Epithelial cell of prostate (primary cell): ENCODE results near the gene RNF212.

Experiments
- DNase-seq: peaks from one replicate; pipeline ENCODE4 v3.0.0-alpha.2; 2011; ENCODE audit warnings: low read depth, low spot score
- H3K27ac ChIP-seq: fragments of 450-650 bp; 2 replicates; pipeline ENCODE4 v1.5.1; 2017; ENCODE audit warnings: mild to moderate bottlenecking

Gene RNF212

DNA sequence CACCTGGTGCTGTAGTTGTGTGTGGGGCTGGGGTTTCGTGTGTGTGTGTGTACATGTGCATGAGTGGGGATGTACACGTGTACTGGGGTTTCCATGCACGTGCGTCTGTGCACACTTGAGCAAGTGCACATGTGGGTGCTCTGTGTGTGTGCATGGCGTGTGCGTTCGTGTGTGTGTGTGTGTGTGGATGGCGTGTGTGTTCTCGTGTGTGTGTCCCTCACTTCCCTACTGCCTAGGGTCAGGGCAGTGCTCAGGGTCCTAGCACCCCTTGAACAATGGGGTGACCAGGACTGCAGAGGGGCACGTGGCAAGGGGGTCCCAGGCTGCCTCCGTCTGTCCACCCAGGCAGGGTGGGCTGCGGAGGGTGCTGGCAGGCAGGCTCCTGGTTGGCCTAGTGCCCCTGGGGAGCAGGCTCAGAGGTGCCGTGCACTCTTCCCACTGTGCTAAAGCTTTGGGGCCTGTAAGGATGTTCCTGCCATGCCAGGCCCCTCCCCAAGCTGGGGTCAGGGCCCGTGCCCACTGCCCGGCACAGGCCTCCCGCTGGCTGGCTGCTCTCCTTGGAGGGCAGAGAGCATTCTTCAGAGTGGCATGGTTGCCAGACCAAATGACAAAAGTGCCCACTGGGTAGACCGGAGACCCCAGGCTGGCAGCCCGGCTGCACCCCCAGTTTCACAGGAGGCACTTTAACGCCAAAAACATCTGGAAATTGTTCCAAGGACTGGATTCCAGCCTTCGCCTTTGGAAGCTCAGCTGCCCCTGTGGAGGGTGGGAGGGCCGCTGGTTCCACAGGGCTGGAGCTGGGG, 72.8 kb downstream of the RNF212 start:
- peak overlapping the region; percentile 31 for H3K27ac ChIP-seq
- no peak for DNase-seq

DNA sequence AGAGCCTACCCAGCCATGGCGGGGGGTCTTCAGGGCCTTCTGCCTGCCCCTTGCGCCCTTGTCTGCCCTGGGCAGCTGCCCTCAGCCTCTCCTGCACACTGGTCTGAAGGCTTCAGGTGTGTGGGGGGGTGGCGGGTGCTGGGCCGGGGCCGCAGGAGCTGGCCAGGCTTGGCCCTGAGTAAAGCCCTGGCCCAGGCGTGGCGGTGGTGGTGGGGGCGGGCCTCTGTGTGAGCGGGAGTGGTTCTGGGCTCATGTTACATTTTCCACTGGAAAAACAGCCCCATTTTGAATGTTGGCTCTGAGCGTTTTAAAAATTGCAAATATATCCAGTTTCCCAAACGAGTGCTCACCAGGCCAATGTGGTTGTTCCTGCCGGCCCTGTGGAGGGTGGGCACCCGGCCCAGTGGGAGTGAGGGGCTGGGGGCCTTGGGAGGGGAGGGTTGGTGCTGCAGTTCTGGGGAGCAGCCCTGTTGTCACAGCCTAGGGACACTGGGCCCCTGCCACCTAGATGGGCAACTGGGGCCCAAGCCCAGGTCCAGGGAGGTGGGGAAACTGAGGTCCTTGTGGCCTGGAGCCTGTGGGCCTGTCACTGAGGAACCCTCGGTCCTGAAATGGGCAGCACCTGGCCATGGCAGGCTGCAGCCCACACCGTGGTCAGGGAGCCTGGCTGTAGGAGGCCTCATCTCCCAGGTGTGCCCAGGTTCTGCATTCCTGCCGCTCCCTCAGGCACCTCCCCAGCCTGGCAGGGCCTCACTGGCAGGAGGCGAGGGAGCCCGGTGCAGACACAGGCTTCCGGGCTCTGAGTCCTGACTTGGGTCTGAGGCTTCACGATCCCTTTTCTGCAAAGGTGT, 73.6 kb downstream of the RNF212 start:
- peak overlapping the region; percentile 31 for H3K27ac ChIP-seq
- no peak for DNase-seq

DNA sequence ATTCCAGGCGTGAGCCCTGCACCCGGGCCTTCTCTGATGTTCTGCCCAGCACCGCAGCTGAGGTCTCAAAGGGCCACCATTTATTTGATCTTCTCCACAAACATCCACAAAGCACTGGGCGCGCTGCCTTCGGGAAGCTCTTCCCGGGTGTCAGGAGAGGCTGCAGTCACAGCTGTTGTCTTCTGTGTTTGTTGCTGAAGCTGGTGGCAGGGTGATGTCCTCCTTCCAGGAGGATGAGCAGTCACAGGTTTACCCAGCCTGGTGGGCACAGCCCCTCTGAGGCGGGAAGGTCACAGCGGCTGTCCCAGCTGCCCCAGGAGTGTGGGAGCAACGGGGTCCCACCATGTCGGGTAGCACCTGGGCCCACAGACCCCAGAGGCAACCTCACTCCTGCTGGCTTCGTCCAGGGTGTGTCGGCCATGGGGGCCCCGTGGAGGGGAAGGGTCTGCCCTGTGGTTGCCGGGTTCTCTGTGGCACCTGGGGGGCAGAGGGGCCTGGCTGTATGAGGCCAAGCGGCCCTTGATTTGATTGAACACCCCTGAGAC, 74.3 kb downstream of the RNF212 start:
- DNase-seq: no peak

GRCh38 chr4:1036976-1037810, 76.2 kb downstream of the RNF212 start:
- DNase-seq: no peak
- no peak overlapping the region for H3K27ac ChIP-seq

More for the DNA sequence above, 74.3 kb downstream of the RNF212 start:
- H3K27ac ChIP-seq: no peak overlapping the region

DNA sequence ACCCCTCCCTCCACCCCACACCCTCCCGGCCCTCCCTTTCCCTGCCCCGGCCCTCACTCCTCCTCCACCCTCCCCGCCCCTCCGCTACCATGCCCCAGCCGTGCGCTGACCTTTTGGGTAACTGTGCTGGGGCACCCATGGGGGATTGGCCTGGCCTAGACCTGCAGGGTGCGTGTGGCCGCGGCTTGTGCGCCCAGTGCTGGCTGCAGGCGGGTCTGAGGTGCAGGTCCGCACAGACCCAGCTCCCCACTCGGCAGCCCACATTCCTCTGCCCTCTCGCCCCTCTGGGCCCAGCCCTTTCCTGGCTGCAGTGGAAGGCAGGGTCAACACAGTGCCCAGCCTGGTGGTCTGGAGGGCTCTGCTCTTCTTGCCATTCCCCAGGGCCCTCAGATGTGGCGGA, 77.3 kb downstream of the RNF212 start:
- DNase-seq: no peak
- H3K27ac ChIP-seq: no peak overlapping the region

DNA sequence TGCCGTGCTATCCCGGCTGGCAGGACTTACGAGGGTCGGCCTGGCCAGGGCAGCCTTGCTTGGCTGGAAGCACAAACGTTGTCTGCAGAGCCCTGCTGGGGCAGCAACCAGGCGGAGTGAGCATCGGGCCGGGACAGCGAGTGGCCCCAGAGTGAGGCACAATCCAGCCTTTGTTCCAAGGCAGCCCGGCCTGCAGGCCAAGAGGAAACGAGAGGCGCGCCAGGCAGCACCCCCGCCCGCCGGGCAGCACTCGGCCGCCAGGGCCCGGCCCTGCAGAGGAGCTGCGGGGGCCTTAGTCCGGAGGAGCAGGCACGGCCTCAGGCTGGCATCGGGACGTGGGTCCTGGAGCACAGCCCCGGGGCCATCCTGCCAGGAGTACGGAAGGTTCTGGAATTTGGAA, 77.9 kb downstream of the RNF212 start:
- no peak overlapping the region for H3K27ac ChIP-seq
- DNase-seq: no peak

- no peak overlapping the region for H3K27ac ChIP-seq
- no peak for DNase-seq
Observed at GRCh38 chr4:1033840-1034551, 79.4 kb downstream of the RNF212 start.

- DNase-seq: no peak
Observed at GRCh38 chr4:1032861-1033260, 80.5 kb downstream of the RNF212 start.

DNA sequence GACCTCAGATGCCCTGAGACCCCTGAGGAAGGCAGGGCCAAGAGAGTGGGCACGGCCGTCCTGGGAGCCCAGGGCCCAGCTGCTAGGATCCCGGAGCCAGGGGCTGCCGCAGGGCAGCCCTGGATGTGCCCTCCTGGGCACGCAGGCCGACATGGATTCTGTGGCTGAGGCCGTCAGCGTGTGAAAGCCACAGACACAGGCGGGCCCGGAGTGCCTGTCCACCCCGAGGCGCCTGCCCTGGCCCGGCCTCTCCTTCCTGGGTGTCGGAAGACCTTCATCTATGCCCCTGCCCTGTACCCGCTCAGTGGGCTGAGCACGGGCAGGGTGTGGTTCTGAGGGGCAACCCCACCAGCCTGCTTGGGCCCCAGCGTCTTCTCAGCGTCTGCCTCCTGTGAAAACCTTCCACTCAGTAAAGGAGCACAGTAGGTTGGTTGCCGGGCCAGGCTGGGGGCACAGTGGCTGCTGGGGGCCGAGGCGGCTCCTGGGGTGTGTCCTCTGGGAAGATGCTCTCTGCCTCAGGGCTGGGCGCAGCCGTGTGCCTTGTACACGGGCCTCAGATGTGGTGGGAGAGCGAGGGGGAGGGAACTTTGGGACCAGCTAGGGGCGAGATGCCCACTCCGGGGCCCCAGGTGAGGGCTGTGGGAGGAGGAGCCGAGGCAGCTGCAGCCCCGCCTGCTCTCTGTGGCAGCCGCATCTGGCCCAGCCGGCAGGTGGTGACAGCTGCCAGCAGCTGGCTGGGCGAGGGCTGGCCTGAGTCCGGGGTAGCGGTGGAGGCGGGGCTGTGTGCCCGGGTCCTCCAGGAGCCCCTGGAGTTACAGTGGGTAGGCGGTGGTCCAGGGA, 81.2 kb downstream of the RNF212 start:
- DNase-seq: no peak

More at GRCh38 chr4:1032861-1033260, 80.5 kb downstream of the RNF212 start:
- H3K27ac ChIP-seq: no peak overlapping the region

DNA sequence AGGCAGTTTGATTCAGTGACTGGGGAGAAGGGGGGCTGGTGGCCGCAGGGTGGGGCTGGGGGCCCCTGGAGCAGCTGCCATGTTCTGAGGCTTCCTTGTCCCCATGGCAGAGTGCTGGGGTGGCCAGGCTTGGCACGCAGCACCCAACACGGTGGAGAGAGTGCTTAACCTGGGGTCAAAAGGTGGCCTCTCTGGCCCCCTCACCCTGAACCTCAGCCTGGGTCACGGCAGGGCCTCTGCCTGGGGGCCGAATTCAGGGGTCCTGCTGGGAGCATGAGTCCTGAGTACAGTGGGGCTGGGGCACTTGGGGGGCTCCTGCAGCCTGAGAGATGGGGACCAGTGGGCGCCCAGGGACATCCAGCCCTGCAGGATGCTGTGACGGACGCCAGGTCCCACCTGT, 82.0 kb downstream of the RNF212 start:
- no peak for DNase-seq

More for the DNA sequence above, 81.2 kb downstream of the RNF212 start:
- H3K27ac ChIP-seq: no peak overlapping the region

DNA sequence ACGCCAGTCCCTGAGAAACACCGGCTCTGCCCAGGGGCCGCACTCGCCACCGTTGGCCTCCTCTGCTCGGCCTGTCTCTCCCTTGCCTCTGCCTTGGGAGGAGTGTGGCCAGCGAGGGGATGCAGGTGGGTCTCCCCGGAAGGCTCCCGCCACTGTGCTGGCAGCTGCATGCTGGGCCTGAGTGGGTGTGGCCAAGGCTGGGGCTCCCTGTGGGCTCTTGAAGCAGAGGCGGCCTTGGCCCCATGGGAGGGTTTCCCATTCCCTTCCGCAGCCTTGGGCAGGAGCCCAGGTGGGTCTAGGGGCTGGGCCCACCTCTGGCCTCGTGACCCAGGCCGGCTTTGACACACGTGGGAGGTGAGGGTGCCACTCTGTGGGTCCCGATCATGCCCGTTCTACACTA, 82.8 kb downstream of the RNF212 start:
- no peak overlapping the region for H3K27ac ChIP-seq
- DNase-seq: no peak

More for the DNA sequence above, 82.0 kb downstream of the RNF212 start:
- no peak overlapping the region for H3K27ac ChIP-seq

GRCh38 chr4:1030031-1030430, 83.3 kb downstream of the RNF212 start:
- no peak overlapping the region for H3K27ac ChIP-seq
- DNase-seq: no peak

GRCh38 chr4:1029529-1029928, 83.8 kb downstream of the RNF212 start:
- no peak overlapping the region for H3K27ac ChIP-seq
- DNase-seq: no peak

GRCh38 chr4:1028574-1029220, 84.7 kb downstream of the RNF212 start:
- no peak overlapping the region for H3K27ac ChIP-seq
- no peak for DNase-seq

DNA sequence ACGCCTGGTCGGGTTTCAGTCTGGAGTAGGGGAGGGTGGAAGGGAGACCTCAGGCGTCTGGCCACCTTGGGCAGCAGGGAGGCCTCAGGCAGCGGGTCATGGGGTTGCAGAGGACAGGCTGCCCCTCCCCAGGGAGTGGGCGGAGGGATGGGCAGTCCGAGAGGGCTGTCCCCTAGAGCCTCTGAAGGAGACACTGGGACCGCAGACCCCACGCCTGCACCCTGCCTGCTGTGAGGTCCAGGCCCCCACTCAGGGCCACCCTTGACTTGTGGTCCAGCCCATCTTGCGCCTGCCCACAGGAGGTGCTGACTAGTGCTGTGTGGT, 85.5 kb downstream of the RNF212 start:
- DNase-seq: no peak
- H3K27ac ChIP-seq: no peak overlapping the region

DNA sequence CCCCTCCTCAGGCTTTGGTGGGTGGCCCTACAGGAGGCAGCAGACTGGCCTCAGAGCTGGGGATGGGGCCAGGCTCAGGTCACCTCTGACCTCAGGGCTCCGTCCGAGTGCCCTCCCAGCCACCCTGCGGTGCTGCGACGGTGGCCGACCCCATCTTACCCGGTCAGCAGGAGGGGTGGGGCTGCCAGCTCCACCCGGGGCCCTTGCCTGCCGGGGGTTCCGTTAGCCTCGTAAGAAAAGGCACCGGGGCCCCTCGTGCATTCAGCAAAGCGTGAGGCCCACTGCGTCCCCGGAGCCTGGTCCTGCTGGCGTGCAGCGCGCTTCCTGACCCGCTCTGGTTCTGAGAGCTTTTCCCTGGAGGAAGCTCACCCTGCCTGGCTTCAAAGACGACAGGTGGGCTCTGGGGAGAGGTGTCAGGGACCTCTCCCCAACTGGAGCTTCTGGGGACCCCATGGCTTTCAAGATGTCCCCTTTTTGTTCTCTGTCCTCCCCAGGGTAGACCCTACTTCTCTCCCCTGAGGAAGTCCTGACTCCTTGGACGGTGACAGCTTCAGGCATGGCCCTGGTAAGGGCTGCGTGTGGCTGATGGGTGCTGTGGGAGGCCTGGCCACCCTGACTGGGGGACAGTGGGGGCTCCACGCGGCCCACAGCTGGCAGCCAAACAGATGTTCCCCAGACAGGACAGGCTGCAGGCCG, 86.0 kb downstream of the RNF212 start:
- no peak for DNase-seq
- H3K27ac ChIP-seq: no peak overlapping the region

DNA sequence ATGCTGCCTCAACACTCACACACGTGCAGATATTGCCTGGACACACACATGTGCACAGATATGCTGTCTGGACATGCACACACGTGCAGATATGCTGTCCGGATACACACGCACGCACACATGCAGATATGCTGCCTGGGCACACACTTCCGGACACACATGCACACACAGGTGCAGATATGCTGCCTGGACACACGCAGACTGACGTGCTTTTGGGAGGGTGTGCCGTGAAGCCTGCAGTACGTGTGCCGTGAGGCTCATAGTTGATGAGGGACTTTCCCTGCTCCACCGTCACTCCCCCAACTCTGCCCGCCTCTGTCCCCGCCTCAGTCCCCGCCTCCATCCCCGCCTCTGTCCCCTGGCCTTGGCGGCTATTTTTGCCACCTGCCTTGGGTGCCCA, 87.2 kb downstream of the RNF212 start:
- H3K27ac ChIP-seq: no peak overlapping the region
- DNase-seq: no peak
